Measurements from ENCODE around the gene ACTRT2.

The ACTRT2 gene

DNA sequence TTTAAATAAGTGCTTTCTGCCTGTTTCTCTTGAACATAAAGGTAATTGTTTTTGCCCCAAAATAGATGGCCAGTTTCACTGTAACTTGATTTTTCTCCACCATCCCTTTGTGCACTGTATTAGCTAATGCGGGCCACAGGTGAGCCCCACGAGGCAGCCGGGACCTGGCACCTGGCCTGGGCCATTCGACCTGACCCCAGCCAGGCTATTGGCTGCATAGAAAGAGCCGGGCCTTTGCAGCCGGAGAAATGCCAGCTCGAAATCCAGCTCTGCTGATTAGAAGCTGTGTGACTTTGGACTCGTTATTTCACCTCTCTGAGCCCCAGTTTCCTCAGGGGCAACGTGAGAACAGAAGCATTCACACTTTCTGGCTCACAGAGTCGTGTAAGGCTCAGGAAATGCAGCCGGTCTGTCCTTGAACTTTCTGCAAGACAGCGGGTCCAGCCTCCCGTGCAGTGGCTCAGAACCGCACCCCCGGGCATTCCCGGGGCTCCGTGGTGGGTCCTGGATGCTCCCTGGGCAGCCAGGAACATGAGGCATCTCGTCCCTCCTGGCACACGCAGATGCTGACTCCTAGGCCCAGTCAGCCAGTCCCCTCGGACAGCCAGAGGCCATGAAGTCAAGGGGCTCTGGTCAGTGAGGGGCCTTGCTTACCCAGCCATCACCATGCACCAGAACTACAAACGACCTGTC, 37.4 kb upstream of the ACTRT2 start:
- DNase-seq (ENCODE audit: low read depth): no peak

- no peak for DNase-seq (ENCODE audit: low read depth)
Observed at GRCh38 chr1:2984399-2985061, 36.7 kb upstream of the ACTRT2 start.

GRCh38 chr1:2985067-2985561, 36.2 kb upstream of the ACTRT2 start:
- DNase-seq (ENCODE audit: low read depth): no peak

GRCh38 chr1:2985694-2986548, 35.3 kb upstream of the ACTRT2 start:
- no peak for DNase-seq (ENCODE audit: low read depth)

DNA sequence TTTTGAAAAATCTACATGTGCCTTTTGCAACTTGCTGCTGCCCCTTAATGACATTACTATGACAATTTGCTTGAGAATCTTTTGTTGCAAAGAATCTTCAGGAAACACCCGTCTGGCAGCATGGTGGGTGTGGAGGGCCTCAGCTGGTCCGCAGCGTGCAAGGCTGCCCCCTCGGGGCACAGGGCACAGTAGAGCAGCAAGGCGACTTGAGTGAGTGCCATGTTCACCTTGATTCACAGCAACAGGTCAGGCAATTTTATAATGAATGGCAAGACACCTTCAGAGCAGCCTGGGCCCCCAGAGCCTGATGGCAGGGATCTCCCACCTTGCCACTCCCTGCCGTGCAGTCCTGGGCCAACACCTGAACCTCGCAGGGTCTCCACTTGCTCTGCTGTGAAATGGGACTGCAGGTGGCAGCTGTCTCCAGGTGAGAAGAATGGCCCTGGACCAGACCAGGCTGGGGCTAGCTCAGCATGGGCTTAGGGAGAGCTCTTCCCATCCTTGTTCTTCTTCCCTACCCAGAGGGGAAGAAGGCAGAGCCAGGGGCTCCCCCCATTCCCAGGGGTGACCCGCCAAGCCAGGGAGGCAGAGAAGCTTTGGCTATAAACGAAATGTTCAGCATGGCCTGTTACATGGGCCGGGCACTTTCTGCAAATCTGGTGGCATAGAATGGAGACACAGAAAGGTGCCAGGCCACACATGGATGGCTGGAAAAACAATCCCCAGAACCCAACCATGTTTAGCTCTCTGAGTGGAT, 34.5 kb upstream of the ACTRT2 start:
- DNase-seq (ENCODE audit: low read depth): no peak

DNA sequence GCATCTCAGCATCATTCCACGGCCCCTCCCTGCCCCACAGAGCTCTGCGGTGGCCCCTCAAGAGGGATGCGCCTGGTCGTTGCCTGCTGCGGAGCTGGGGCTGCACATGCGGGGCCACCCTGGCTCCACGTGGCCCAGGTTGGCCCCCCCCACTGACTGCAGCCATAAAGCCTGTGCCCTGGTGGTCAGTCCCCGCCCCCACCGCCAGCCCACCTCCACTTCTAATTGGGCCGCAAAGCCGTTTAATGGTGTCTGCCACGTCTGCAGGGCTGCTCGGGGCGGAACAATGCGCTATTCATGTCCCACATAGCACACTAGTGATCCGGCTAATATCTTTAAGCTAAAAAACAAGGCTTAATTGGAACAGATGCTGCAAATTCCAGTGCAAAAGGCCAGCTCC, 33.5 kb upstream of the ACTRT2 start:
- DNase-seq (ENCODE audit: low read depth): no peak

GRCh38 chr1:2988256-2988655, 33.0 kb upstream of the ACTRT2 start:
- DNase-seq (ENCODE audit: low read depth): no peak

DNA sequence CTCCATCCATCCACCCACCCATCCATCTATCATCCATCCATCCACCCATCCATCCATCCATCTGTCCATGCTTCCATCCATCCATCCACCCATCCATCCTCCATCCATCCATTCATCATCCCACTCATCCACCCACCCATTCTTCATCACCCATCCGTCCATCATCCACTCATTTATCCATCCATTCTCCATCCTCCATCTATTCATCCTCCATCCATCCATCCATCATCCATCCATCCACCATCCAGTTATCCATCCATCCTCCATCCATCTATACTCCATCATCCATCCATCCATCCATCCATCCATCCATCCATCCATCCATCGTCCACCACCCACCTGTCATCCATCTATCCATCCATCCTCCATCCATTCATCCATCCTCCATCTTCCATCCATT, 32.1 kb upstream of the ACTRT2 start:
- DNase-seq (ENCODE audit: low read depth): no peak

DNA sequence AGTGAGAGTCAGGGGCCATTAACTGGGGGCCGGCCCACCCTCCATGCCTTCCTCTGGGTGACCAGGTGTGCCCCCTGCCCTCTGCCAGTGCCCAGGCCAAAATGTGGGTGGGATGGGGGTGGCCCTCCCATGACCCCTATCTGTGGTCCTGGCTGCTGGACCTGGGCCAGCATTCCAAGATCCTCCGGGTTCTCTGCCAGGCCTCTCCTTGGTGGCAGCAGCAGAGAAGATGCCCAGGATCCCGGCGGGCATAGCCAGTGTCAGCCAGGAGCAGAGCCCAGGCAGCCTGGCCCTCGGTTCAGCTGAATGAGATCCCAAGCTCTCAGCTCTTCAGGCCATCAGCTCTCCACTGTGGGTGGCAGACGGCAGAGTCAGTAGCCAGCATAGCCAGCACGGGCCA, 31.3 kb upstream of the ACTRT2 start:
- no peak for DNase-seq (ENCODE audit: low read depth)

- no peak for DNase-seq (ENCODE audit: low read depth)
Observed at GRCh38 chr1:2990376-2991115, 30.7 kb upstream of the ACTRT2 start.

- no peak for DNase-seq (ENCODE audit: low read depth)
Observed at GRCh38 chr1:2991753-2992495, 29.3 kb upstream of the ACTRT2 start.

DNA sequence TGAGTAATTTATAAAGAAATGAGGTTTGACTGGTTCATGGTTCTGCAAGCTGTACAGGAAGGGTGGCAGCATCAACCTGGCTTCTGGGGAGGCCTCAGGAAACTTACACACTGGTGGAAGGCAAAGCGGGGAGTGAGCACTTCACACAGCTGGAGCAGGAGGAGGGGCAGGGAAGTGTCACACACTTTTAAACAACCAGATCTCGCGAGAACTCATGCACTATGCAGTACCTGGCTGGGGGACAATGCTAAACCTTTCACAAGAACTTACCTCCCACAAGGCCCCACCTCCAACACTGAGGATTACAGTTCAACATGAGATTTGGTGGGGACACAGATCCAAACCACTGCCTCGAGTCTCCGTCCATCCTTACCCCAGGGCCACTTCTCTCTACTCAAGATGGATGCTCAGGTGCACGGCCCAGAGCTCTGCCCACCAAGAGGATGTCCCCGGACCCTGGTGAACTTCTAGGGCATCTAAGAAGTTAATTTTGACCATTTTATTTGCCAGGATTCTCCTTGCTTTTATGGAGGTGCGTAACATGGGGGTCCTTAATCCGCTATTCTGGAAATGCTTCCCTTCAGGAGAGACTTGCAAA, 22.7 kb upstream of the ACTRT2 start:
- no peak for DNase-seq (ENCODE audit: low read depth)

- no peak for DNase-seq (ENCODE audit: low read depth)
Observed at GRCh38 chr1:2999138-2999537, 22.1 kb upstream of the ACTRT2 start.

DNA sequence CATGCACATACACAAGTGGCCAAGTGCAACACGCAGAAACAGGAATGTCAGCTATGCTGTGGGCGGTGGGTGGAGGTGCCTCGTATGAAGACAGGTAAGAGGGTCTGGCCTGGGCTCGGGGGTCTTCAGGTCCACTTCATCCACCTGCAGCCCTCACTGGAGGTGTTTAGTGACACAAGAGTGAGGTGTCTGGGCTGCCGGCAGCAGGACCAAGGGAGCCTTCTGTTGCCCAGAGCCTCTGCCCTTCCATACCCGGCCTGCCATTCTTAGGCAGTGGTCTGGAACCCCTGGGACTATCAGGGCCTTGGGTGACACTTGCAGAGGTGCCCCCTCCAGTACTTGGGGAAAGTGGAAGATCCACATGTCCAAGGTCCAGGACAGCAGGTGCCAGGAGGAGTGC, 21.7 kb upstream of the ACTRT2 start:
- no peak for DNase-seq (ENCODE audit: low read depth)

DNA sequence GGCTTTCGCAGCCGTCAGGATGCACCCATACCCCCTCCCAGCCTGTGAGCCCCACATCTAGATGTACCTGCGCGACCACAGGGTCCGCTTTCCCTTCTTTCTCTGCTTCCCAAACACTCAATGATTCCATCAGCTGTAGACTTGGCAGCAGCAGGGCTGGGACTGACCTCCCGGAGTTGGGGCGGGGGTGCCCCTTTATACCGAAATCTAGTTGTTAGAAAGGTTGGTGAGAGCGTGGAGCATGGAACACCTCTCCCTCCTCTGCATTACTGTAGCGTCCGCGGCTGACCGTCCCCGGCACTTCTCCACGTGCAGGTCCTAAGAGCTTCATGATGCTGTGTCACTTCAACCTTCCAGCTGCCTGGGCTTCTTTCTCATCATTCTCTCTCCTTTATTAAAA, 21.1 kb upstream of the ACTRT2 start:
- no peak for DNase-seq (ENCODE audit: low read depth)

GRCh38 chr1:3000671-3001470, 20.4 kb upstream of the ACTRT2 start:
- no peak for DNase-seq (ENCODE audit: low read depth)

GRCh38 chr1:3001471-3002348, 19.6 kb upstream of the ACTRT2 start:
- DNase-seq (ENCODE audit: low read depth): no peak

- no peak for DNase-seq (ENCODE audit: low read depth)
Observed at GRCh38 chr1:3002349-3003038, 18.8 kb upstream of the ACTRT2 start.
